Mammary epithelial cell (primary cell): ENCODE results near the gene CRTC3.

Experiments used
- CTCF ChIP-seq, 2 donors: IDR thresholded peaks in 1 of 2; conservative IDR thresholded peaks in 1 of 2; 2 replicates each; pipeline ENCODE4 v1.5.1; 2011 to 2012; ENCODE audit warnings: inconsistent platforms in 2 of 2, low read length in 2 of 2, mild to moderate bottlenecking in 2 of 2, control low read depth in 1 of 2, low read depth in 1 of 2; ENCODE audit not compliant: insufficient read depth in 1 of 2; ENCODE audit errors: extremely low read depth in 1 of 2
- EZH2 ChIP-seq: IDR thresholded peaks from 2 replicates; pipeline ENCODE4 v1.6.1; 2012; ENCODE audit warnings: low read length, inconsistent platforms, borderline replicate concordance

- TF ChIP-seq CTCF (conservative IDR thresholded peaks at IDR 0.05 in 1 of 2, IDR thresholded peaks at IDR 0.05 in 1 of 2; ENCODE audit: extremely low read depth in 1 of 2, insufficient read depth in 1 of 2, low read depth in 1 of 2, low read length in 2 of 2) (no peak), EZH2 (no peak)
These were observed 156.9 kb downstream of the CRTC3 start for GRCh38 chr15:90686435-90687218.
